ENCODE results near the gene DMRTA1. TPM values are rescaled to one million over a fixed set of nuclear protein-coding genes. Genes with fewer than 3 reads are reported as not detected.
"Not testable (repeated sequence)": the region's sequence is repeated elsewhere in the genome, so short reads cannot be mapped to it uniquely, and the experiment has no call there.

The DMRTA1 gene
- total and polyA plus RNA-seq, 2 experiments from 2014 or later, result 4.1 to 8.8 TPM

GRCh38 chr9:22437461-22438067 is 9.1 kb upstream of the DMRTA1 start:
- not testable (repeated sequence) for H3K9me2 ChIP-seq (ENCODE audit: insufficient read depth)

DNA sequence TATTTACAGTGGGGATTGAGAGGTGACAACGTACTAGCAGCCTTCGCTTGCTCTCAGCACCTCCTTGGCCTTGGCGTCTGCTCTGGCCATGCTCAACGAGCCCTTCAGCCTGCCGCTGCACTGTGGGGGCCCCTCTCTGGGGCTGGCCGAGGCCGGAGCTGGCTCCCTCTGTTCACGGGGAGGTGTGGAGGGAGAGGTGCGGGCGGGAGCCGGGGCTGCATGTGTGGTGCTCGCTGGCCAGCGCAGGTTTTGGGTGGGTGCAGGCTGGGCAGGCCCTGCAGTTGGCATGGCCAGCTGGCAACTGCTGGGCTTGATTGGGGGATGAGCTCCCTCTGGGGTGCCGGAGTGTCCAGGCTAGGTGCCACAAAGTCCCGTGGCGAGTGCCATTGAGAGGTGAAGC is 5.8 kb upstream of the DMRTA1 start:
- Histone ChIP-seq H3K4me1 (ENCODE audit: insufficient read depth) (peaks cover 3% of the 10 kb centered on the region), H4K20me1 (replicated peaks; ENCODE audit: insufficient read depth) (no peaks in the 10 kb centered on the region), H3K4me3 (no peak overlapping the region), H3F3A (replicated peaks; ENCODE audit: low read depth) (no peaks in the 10 kb centered on the region), H3K4me2 (no peak overlapping the region), H3K36me3 (ENCODE audit: insufficient read depth) (no peaks in the 10 kb centered on the region), H3K9me2 (ENCODE audit: insufficient read depth) (no peaks in the 10 kb centered on the region), H3K27ac (ENCODE audit: low read depth) (no peak overlapping the region), H3K79me2 (replicated peaks; ENCODE audit: insufficient read depth) (no peaks in the 10 kb centered on the region), H3K27me3 (ENCODE audit: insufficient read depth) (no peaks in the 10 kb centered on the region), H2AFZ (no peak overlapping the region)
- Mint-ChIP-seq H3K4me1 (no peaks in the 10 kb centered on the region), H3K9me3 (no peaks in the 10 kb centered on the region; the same call in 2 of the 3 replicates), H3K27me3 (ENCODE audit: insufficient read depth, low read depth, poor library complexity) (peaks cover 2% of the 10 kb centered on the region), H3K4me3 (no peak overlapping the region), H3K27ac (no peak overlapping the region), H3K36me3 (ENCODE audit: low read depth) (no peaks in the 10 kb centered on the region)
- no peak for DNase-seq (ENCODE audit: low spot score)
- ATAC-seq, result no peak
- TF ChIP-seq POLR2AphosphoS5 (IDR thresholded peaks at IDR 0.05; ENCODE audit: low read depth) (no peak), JUNB (IDR thresholded peaks at IDR 0.05; ENCODE audit: unreplicated experiment) (no peak), NANOG (IDR thresholded peaks at IDR 0.05; ENCODE audit: borderline replicate concordance) (no peak), ZNF462 (CRISPR knock-in tag; IDR thresholded peaks at IDR 0.05) (no peak), CREB1 (CRISPR knock-in tag; IDR thresholded peaks at IDR 0.05; ENCODE audit: low read depth) (no peak), ZNF114 (CRISPR knock-in tag; IDR thresholded peaks at IDR 0.05) (no peak), ZNF331 (CRISPR knock-in tag; IDR thresholded peaks at IDR 0.05; ENCODE audit: low read depth) (no peak), STAT1 (IDR thresholded peaks at IDR 0.05; ENCODE audit: unreplicated experiment) (no peak), EZH2phosphoT487 (IDR thresholded peaks at IDR 0.05; ENCODE audit: unreplicated experiment) (no peak)
- TF ChIP-seq, protein P1, sequence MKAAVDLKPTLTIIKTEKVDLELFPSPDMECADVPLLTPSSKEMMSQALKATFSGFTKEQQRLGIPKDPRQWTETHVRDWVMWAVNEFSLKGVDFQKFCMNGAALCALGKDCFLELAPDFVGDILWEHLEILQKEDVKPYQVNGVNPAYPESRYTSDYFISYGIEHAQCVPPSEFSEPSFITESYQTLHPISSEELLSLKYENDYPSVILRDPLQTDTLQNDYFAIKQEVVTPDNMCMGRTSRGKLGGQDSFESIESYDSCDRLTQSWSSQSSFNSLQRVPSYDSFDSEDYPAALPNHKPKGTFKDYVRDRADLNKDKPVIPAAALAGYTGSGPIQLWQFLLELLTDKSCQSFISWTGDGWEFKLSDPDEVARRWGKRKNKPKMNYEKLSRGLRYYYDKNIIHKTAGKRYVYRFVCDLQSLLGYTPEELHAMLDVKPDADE (IDR thresholded peaks at IDR 0.05), result no peak

More at GRCh38 chr9:22437461-22438067, 9.1 kb upstream of the DMRTA1 start:
- not testable (repeated sequence) for H3K4me1 Mint-ChIP-seq; H3F3A ChIP-seq (replicated peaks; ENCODE audit: low read depth); H3K36me3 Mint-ChIP-seq (ENCODE audit: low read depth); H3K36me3 ChIP-seq (ENCODE audit: insufficient read depth); H3K9me3 Mint-ChIP-seq; H3K27me3 Mint-ChIP-seq (ENCODE audit: insufficient read depth, low read depth, poor library complexity); H3K4me3 Mint-ChIP-seq; H4K20me1 ChIP-seq (replicated peaks; ENCODE audit: insufficient read depth); H2AFZ ChIP-seq; H3K4me2 ChIP-seq; H3K27ac Mint-ChIP-seq; ATAC-seq; H3K27me3 ChIP-seq (ENCODE audit: insufficient read depth); H3K79me2 ChIP-seq (replicated peaks; ENCODE audit: insufficient read depth); H3K27ac ChIP-seq (ENCODE audit: low read depth); H3K4me1 ChIP-seq (ENCODE audit: insufficient read depth); DNase-seq (ENCODE audit: low spot score); H3K4me3 ChIP-seq
